ENCODE measurements around the gene DNAJB2.

DNA sequence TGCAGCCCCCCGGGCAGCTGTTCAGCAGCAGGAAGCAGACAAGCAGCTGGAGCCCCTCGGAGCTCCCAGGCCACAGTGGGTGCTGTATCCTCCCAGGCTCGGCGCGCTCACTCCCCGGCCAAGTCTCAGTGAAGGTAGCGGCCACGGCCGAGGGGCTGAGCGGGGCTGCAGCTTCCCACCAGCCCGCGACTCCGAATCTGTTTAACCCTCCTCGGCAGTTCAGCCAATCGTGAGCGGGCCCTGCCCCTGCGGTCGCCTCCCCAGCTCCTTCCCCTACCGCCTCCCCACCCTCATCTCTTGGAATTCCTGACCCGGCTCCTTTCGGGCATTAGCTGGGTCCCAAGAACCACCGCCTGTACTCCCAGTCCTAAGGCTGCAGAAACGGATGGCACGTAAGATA lies 53.4 kb downstream of the DNAJB2 start, which contains the start of gene RESP18:
- TF ChIP-seq, protein P1, sequence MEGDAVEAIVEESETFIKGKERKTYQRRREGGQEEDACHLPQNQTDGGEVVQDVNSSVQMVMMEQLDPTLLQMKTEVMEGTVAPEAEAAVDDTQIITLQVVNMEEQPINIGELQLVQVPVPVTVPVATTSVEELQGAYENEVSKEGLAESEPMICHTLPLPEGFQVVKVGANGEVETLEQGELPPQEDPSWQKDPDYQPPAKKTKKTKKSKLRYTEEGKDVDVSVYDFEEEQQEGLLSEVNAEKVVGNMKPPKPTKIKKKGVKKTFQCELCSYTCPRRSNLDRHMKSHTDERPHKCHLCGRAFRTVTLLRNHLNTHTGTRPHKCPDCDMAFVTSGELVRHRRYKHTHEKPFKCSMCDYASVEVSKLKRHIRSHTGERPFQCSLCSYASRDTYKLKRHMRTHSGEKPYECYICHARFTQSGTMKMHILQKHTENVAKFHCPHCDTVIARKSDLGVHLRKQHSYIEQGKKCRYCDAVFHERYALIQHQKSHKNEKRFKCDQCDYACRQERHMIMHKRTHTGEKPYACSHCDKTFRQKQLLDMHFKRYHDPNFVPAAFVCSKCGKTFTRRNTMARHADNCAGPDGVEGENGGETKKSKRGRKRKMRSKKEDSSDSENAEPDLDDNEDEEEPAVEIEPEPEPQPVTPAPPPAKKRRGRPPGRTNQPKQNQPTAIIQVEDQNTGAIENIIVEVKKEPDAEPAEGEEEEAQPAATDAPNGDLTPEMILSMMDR (IDR thresholded peaks at IDR 0.05): no peak
- no peak for TF ChIP-seq POLR2A (IDR thresholded peaks at IDR 0.05)
